ENCODE measurements around the gene NSF.

- TF ChIP-seq CTCF (IDR thresholded peaks at IDR 0.05) (no peak), POLR2A (IDR thresholded peaks at IDR 0.05) (no peak)
These were observed 213.1 kb downstream of the NSF start for GRCh38 chr17:46803544-46803943.

Data from testis (tissue), 2 donors.